HG02938 (cell line): ENCODE results near the gene RNF175.
"Not testable (repeated sequence)": the region's sequence is repeated elsewhere in the genome, so short reads cannot be mapped to it uniquely, and the experiment has no call there.

Source experiments
- ATAC-seq: cut with Tn5 transposase; IDR thresholded peaks from one replicate; pipeline ENCODE4 v1.9.1; 2021; ENCODE audit warnings: mild to moderate bottlenecking, moderate library complexity; ENCODE audit not compliant: unreplicated experiment

The RNF175 gene

DNA sequence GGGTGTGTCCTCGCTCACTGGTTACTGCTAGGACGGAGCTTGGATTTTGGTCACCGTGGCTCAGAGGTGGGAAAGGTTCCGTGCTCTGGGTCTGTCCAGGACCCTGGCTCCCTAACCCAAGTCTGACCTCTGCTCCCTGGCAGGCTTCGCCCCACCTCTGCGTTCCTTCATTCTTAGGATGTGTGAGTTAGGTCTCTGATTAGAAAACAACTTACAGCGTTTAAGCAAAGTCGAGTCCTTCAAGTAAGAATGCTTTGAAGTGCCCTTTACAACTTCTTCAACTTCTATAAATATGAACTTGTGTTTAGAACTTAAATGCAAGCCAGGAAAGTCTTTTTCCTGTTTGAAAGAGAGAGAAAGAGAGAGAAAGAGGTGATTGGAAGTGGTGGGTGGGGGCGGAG is 74.9 kb downstream of the RNF175 start:
- ATAC-seq = no peak

DNA sequence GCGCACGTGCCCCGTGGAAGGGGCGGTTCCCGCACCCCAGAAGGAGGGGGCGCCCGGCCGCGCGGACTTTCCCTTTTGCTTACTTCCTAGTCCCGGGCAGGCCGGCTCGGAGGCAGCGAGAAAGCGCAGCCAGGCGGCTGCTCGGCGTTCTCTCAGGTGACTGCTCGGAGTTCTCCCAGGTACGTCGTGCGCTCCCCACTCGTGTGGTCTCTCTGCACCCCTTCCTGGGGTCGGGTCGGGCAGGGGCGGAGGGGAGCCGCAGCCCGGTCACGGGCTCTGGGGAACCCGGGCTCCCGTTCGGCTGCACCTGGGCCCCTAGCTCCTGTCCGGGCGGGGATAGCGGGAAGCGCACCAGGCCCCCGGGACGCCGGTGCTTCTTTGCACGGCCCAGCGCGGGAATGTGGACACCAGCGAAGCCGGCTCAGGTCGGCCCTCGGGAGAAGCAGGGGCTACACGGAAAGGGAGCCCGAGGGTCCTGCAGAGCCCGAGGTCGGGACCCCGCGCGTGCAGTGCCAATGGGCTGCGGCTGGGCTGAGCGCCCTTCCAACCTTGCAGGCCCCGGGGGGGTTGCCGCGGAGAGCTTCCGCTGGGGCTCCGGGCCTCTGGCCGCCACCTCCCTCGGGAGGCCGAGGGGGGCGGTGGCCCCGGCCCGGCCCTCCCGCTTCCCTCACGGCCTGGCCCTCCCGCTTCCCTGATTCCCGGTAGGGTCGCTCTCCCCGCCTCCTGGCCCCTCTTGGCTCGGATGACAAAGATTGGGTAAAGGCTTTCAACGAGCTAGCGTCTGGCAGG is 75.4 kb downstream of the RNF175 start, which contains the start of gene TLR2:
TLR2 (plus strand) TSS at position 99 of the 789 bp plus-strand sequence. CDS start 18,628 bp downstream, outside the sequence.
- peak; percentile 93 for ATAC-seq

DNA sequence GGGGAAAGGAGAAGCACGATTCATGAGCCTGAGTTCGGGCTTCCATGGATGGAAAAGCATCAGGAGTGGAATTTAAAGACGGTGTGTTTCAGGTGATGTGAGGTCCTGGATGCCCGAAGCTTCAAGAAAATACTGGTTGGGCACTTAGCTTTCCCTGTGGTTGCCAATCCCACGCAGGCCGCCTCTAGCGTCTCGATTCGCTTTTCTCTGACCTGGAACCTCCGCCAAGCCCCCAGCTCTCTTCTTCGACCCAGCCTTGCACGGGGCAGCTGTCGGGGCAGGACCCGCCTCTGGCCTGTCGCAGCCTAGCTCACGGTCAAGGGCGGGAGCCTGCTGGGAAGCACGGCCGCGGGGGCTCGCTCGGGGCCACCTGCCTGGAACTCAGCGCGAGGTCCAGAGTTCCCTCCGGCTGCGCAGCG is 76.1 kb downstream of the RNF175 start:
- no peak for ATAC-seq

DNA sequence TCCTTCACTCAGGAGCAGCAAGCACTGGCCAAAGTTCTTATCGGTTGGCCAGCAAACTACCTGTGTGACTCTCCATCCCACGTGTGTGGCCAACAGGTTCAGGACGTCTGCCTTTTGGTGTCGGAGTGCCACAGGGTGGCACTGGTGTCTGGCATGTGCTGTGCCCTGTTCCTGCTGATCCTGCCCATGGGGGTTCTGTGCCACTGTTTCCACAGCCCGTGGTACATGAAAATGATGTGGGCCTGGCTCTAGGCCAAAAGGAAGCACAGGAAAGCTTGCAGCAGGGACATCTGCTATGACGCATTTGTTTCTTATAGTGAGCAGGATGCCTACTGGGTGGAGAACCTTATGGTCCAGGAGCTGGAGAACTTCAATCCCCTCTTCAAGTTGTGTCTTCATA is 80.3 kb downstream of the RNF175 start:
- ATAC-seq = no peak

DNA sequence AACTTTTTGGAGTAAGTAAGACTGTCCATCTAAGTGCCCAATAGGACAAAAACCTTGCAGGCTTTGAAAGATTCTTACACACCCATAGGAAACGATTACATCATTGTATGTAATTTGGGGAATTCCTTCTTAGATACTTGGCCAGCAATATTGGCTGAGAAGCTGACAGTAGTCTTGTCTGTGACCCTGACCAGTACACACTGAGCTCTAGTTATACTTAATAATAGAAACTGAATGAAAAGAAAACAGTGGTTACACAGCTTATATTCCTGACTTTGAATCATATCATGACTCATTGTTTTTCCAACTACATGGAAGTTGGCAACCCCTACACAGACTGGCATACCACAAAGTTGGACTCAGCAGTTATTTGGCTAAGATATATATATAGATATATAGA is 82.8 kb downstream of the RNF175 start:
- ATAC-seq = no peak

DNA sequence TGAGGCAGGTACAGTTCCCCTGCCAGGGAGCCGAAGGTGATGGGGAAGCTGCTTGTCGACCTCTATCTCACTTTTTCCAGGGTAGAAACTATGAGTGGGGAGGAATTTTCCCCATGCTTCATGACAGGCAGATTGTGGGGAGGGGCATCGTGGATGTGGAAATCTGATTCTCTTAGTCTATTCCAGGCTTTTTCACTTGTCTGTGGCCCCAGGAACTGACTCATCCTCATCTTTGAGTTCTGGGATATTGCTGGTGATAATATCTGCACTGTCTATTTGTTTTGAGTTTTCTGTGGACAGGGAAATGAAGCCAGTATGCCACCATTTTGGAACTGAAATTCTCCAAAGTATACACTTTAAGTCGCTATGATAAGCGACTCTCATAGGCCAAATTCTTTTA is 83.3 kb downstream of the RNF175 start:
- ATAC-seq = no peak

DNA sequence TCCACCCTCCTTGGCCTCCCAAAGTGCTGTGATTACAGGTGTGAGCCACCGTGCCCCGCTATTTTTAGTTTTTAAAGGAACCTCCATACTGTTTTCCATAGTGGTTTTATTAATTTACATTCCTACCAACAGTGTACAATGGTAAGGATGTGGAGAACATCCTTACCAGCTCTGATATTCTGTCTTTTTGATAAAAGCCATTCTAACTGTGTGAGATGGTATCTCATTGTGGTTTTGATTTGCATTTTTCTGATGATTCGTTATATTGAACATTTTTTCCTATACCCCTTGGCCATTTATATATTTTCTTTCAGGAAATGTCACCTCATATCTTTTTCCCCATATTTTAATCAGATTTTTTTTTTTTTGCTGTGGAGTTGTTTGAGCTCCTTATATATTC is 90.0 kb downstream of the RNF175 start:
- ATAC-seq = no peak

DNA sequence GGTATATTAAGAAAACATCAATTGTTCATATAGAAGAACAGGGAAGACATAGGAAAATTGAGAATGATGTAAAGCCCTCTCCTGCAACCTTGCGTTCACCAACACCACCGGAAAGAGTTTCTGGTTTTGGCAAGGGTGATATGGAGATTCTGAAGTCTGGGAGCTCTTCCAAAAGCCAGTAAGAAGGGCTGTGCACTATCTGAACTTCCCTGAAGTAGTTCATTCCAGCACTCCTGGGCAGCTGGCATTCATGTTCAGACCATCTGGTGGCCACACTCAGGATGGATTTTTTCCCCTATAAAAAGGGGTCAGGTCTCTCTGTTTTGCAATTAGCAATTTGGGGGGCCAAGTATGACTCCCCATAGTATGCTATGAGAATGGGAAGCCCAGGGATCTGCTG is 91.2 kb downstream of the RNF175 start:
- ATAC-seq = no peak

DNA sequence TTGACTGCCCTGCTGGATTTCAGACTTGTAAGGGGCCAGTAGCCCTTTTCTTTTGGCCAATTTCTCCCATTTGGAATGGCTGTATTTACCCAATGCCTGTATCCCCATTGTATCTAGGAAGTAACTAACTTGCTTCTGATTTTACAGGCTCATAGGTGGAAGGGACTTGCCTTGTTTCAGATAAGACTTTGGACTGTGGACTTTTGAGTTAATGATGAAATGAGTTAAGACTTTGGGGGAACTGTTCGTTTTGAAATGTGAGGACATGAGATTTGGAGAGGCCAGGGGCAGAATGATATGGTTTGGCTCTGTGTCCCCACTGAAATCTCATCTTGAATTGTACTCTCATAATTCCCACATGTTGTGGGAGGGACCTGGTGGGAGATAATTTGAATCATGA is 93.3 kb downstream of the RNF175 start:
- ATAC-seq = not testable (repeated sequence)

DNA sequence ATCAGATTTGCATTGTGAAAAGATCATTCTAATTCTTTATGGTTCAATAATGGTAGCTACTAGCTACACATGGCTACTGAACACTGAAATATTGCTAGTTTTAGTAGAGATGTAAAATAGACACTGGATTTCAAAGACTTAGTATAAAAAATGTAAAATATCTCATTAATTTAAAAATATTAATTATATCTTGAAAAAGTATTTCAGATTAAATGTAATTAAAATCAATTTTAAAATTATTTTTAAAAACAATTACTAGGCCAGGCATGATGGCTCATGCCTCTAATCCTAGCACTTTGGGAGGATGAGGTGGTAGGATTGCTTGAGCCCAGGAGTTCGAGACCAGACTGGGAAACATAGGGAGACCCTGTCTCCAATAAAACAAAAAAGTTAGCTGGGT is 96.2 kb downstream of the RNF175 start:
- no peak for ATAC-seq

DNA sequence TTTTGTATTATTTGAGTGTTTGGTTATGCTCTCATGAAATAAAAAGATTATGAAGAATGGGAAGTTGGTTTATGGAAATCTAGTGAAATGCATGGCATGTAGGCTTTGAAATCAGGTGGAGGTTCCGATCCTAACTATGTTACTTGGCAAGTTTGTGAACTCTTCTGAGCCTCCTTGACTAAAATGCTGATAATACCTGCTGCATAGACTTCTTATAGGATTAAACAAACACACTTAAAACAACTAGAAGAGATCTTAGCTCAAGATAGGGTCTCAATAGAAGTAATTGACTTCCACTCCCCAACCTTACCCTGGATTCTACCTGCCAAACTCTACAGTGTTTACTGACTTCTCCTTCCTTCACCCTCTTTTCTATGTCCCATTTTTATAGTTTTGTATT is 97.9 kb downstream of the RNF175 start:
- no peak for ATAC-seq

DNA sequence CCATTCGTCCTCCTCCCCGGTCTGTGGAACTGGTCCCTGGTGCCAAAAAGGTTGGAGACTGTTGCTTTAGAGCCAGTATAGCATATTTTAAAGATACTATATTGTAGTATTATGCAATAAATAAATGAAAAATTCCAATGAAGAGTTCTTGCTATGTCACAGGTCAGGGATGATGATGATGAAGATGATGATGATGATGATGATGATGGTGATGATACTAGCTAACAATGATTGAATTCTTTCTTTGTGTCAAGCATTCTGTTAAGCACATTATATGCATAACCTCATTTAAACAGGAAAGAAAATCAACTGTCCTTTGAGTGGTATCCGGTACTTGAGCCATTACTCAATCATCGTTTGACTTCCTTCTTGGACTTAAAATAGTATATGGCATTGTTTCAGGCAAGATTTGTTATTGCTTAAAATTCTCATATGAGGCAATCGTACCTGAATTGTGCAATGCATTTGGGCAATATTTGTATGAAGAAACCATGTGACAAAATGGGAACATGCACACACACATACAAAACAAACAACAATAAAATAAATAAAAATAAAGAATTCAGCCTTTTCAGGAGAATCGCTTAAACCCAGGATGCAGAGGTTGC is 98.5 kb downstream of the RNF175 start:
- no peak for ATAC-seq
